ENCODE measurements around the gene SPATA24.
"Not testable (repeated sequence)": the region's sequence is repeated elsewhere in the genome, so short reads cannot be mapped to it uniquely, and the experiment has no call there.

SPATA24 gene

GRCh38 chr5:139417214-139417613 is 13.3 kb upstream of the SPATA24 start:
- no peak for DNase-seq (ENCODE audit: extremely low read depth in 1 of 2, low read depth in 1 of 2)

DNA sequence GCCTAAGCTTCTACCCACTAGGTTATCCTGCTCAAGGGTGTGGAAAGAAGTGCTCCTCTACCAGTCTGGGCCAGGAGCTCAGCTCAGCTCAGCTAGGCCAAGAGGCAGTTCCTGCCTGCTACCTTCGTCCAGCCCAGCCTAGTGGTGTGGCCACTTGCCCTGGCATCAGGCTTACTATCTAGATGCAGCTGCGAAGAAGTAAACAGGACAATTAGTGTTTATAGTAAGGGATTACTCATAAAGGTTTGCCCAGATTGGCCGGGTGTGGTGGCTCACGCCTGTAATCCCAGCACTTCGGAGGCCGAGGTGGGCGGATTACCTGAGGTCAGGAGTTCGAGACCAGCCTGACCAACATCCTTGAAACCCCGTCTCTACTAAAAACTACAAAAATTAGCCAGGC is 12.8 kb upstream of the SPATA24 start:
- no peak for DNase-seq (ENCODE audit: extremely low read depth in 1 of 2, low read depth in 1 of 2)

GRCh38 chr5:139415869-139416268 is 12.0 kb upstream of the SPATA24 start:
- DNase-seq (ENCODE audit: extremely low read depth in 1 of 2, low read depth in 1 of 2): no peak

DNA sequence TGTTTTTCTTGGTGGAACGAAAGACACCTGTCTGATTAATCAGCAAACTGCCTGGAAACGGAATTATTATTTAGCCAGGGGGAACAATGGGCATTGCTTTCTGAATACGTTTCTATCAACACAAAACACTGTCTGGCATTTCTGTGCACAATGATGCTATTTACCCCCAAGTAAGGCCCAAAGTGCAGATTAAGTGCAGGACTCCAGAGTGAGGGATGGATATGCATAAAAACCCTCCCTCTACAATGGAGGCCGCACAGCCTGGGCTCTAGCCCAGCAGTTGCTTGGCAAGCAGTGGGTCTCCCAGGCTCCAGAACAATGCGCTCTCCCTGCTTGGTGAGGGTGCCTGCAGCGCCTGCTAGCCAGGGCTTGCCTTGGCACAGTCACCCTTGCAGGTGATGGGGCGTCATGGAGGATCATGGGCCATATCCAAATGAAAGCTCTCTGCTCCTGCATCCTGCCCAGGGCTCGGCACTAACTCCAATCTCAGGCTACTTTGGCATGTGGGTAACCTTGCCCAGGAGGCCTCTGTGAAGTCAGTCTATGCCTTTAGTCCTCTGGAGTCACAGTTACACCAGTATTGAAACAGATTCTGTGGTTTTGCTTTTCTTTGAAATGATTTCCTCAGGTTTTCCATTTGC is 11.5 kb upstream of the SPATA24 start:
- DNase-seq (ENCODE audit: extremely low read depth in 1 of 2, low read depth in 1 of 2): no peak

DNA sequence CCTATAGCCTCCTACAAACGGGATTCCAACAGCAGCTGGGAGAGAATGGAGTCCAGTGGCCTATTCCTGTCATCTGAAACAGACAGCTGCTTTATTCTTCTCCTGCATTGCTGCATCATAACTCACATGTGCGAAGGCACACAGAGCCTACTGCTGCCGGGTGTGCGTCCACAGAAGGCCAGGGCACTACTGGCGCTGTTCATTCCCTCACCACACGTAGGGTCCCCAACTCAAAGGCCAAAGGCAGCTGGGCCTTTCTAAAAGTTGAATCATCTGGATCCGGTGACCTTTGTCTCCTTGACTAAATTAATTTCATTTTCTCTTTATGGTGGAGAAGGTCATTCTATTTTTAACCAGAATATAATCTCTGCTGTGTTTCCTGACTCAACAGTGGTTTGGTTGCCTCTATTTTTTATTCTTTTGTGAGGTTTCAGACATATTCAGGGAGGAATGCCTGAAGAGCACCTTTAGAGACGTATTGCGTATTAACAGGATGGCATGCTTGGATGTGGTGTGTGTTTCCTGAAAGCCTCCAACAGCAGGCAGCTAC is 10.8 kb upstream of the SPATA24 start:
- DNase-seq (ENCODE audit: extremely low read depth in 1 of 2, low read depth in 1 of 2): no peak

DNA sequence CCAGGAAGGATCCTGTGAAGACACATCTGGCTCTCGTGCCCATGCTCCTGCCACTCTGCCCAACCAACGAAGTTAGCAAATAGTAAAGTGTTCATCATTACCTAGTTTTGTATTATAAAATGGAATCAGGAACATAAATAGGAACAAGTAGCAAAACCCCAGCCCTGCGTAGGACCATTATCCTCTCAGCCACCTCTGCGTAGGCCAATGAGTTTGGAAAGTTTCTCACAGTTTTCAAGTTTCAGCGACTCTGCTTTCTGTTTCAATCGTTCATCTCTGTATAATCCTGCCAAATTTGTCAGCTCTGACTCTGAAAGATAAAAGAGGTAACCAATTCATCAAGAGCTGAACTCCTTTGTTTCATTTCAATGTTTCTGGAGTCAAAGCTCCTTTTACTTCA is 10.1 kb upstream of the SPATA24 start:
- no peak for DNase-seq (ENCODE audit: extremely low read depth in 1 of 2, low read depth in 1 of 2)

DNA sequence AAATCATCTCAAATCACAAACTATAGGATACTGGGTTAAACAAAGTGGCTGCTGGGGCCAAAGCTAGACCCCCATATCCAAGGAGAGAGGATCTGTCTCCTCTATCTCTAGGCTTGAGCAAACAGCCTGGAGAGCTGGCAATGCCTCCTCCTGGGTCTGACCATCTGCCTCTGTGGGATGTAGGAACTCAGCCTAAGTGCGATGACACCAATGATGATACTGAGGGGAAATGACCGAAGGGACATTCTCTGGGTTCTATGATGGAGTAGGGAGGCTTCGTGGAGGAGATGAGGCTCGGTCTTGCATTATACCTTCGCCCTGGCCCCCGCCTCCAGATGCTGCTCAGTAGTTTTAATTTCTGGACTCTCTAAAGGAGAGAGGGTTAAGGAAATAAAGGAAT is 9.3 kb upstream of the SPATA24 start:
- no peak for DNase-seq (ENCODE audit: extremely low read depth in 1 of 2, low read depth in 1 of 2)

DNA sequence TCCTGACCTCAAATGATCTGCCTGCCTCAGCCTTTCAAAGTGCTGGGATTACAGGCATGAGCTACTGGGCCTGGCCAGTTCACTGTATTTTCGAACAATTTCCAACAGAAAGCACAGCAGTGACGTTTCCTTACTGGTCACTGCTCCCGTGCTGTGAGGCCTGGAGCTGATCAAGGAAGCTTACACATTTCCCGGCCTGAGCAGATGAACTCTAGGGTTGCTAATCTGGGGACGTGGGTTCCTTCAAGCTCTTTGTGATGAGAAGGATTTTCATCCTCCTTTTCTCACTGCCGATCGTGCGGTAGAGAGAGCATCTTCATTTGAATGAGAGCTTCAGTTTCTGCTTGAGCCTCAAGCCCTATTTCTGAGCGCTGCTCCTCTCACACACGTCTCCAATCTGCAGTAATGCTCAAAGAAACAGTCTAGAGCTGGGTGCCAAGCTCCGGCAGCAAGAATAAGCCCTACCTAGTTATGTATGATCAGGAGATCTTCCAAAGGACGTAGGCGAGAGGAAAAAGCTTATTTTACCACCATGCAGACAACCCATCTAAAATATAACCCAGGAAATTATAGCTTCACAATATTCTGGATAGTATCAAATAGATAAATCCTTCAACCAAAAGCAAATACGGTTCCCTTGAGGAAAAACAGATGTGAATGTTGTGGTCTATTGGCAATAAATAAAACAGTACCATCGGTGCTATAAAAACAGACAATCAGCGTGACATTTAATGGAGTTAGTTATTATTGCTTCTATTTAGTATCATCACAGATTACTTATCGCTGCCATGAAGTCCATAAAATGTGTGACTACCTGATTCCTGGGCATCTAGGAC is 7.3 kb upstream of the SPATA24 start:
- no peak for DNase-seq (ENCODE audit: extremely low read depth in 1 of 2, low read depth in 1 of 2)

DNA sequence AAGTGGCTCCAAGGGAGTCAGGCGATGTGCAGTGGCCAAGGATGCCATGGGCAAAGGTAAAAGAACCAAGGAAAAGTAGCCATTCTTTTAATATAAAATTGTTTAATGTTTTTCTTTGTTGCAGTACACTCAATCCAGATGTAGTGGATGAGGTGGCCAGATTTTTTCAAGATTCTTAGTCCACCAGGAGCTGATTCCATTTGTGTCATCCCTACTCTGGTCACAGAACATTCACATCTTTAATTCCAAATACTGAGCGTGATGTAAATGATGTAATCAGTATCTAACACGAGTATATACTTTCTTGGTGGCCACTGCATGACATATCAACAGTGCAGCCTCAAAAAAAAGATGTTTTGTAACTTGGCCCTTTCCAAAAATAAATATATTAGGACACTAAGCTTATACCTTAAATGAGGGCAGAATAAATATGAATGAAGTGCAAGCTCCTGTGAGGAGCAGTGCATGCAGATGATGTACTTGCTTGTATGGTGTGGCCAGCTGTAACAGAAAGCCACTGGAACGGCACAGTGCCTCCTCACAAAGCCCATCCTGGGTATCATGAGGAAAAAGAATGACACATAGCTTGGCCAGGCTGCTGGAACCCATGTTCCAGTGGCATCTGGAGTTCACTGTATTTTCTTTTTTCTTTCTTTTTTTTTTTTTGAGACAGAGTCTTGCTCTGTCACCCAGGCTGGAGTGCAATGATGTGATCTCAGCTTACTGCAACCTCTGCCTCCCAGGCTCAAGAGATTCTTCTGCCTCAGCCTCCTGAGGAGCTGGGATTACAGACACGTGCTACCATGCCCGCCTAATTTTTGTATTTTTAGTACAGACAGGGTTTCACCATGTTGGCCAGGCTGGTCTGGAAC is 6.5 kb upstream of the SPATA24 start:
- DNase-seq (ENCODE audit: extremely low read depth in 1 of 2, low read depth in 1 of 2): no peak

- DNase-seq (ENCODE audit: extremely low read depth in 1 of 2, low read depth in 1 of 2): not testable (repeated sequence)
Observed at GRCh38 chr5:139409116-139409515, 5.2 kb upstream of the SPATA24 start.

- no peak for DNase-seq (ENCODE audit: extremely low read depth in 1 of 2, low read depth in 1 of 2)
Observed at GRCh38 chr5:139408191-139408590, 4.3 kb upstream of the SPATA24 start.

- no peak for DNase-seq (ENCODE audit: extremely low read depth in 1 of 2, low read depth in 1 of 2)
Observed at GRCh38 chr5:139407517-139407916, 3.6 kb upstream of the SPATA24 start.

- no peak for DNase-seq (ENCODE audit: extremely low read depth in 1 of 2, low read depth in 1 of 2)
Observed at GRCh38 chr5:139406963-139407362, 3.1 kb upstream of the SPATA24 start.

GRCh38 chr5:139404484-139404840 is 573 bp upstream of the SPATA24 start:
- DNase-seq (ENCODE audit: extremely low read depth in 1 of 2, low read depth in 1 of 2): no peak

DNA sequence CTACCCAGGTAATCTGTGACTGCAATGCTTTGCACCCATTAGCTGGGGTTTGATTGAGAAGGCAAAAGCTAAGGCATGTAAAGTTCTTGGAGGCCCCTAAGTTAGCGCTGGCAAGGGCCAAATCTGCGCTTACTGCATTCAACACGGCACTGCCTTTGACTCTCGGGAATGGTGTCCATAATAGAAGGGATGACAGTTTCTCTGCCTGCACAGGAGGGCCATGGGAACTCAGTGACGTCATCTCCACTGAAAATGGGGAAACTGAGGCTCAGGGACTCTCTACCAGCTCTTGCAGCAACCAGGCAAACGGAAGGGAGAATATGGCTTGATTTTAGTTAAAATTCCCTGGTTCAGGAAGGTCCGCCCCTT is 487 bp downstream of the SPATA24 start:
- DNase-seq (ENCODE audit: extremely low read depth in 1 of 2, low read depth in 1 of 2): no peak

DNA sequence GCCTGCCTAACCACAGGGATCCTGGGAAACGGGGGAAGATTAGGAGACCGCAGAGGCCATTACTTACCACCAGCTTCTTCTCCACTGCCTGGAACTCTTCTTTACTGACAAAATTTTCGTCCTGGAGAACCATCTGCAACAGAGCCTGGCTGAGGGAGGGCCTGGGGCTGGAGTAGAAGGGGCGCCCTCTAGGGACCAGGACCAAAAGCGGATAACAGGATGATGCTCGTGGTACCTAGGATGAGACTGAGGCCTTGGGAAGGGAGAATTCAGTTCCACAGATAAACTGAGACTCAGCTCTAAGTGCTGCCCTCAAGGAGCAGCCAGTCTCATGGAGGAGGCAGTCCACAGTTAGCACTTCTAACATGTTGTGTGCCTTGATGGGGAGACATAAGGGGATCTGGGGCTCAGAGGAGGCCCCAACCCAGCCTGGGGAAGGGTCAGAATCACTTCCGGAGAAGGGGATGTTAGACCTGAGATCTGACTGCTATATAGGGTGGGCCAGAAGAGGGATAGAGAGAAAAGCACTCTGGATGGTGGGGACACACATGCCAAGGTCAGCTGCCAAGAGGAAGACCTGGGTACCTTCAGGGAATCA is 1.2 kb downstream of the SPATA24 start:
- no peak for DNase-seq (ENCODE audit: extremely low read depth in 1 of 2, low read depth in 1 of 2)

- no peak for DNase-seq (ENCODE audit: extremely low read depth in 1 of 2, low read depth in 1 of 2)
Observed at GRCh38 chr5:139401546-139401945, 2.3 kb downstream of the SPATA24 start.

DNA sequence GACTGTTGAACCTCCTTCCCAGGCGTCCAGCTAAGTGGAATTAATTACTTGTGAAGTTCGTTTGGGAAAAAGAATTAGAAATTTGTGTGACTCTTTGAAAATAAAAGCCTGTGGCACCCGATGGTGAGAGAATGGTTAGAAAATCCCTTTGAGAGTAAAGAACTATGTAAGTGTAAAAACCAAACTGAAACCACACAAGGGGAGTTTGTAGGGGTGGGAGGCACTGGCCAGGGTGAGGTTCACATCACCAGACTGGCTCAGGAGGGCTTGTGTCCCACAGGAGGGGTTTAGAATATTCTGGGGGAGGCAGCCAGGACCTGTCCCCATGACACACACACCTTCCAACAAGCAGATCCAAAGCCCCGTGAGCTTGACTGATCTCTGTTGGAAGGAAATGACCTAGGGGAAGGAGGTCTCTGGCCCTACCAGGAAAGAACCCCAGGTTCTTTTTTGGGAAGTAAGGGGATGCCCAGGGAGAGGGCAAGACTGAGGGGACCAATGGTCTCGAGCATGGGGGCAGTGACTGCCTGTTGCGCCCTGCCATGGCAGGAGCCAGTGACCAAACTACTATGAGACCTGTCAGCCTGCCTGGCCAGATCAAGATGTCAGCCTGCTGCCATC is 4.3 kb downstream of the SPATA24 start:
- DNase-seq (ENCODE audit: extremely low read depth in 1 of 2, low read depth in 1 of 2): no peak

DNA sequence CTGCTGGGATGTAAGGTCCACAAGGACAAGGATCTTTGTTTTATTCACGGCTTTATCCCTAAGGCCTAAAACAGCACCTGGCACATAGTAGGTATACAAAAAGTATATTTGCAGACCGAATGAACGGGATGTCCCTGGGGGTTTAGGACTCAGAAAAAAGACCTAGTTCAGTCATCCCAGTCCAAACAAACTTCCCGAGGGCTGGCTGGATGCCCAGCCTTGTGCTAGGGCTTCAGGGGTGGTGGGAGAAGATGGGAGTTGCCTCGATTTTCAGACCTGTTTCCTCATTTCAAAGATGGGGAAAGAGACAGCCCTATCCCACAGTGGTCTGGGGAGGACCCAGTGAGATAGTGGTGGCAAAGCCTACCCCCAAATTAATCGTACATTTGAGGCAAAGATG is 6.0 kb downstream of the SPATA24 start:
- DNase-seq (ENCODE audit: extremely low read depth in 1 of 2, low read depth in 1 of 2): no peak

GRCh38 chr5:139396691-139397090 is 7.2 kb downstream of the SPATA24 start:
- DNase-seq (ENCODE audit: extremely low read depth in 1 of 2, low read depth in 1 of 2): no peak
